ENCODE data around the gene ZSWIM3.
"Not testable (repeated sequence)": the region's sequence is repeated elsewhere in the genome, so short reads cannot be mapped to it uniquely, and the experiment has no call there.

The ZSWIM3 gene

GRCh38 chr20:45857114-45857881 is at the start of gene ZSWIM3, which contains the start of gene ACOT8:
Gene ZSWIM3 (plus strand): TSS chr20:45857614. CDS start chr20:45857826, 212 bp downstream.
Gene ACOT8 (minus strand): TSS chr20:45857392. CDS start chr20:45857315, 77 bp downstream.
- DNase-seq: peak; percentile 99

GRCh38 chr20:45810191-45810970 is 47.0 kb upstream of the ZSWIM3 start:
- DNase-seq: no peak

- DNase-seq: peak; percentile 95
Observed at GRCh38 chr20:45812157-45813005, 45.0 kb upstream of the ZSWIM3 start, which contains the start of gene UBE2C. Gene UBE2C (plus strand): TSS chr20:45812644. CDS start chr20:45812696, 52 bp downstream.

GRCh38 chr20:45813006-45813340 is 44.4 kb upstream of the ZSWIM3 start:
- DNase-seq: no peak

- DNase-seq: no peak
Observed at GRCh38 chr20:45813489-45813888, 43.9 kb upstream of the ZSWIM3 start.

- DNase-seq: no peak
Observed at GRCh38 chr20:45814314-45814713, 43.1 kb upstream of the ZSWIM3 start.

- DNase-seq: no peak
Observed at GRCh38 chr20:45816951-45817350, 40.5 kb upstream of the ZSWIM3 start.

GRCh38 chr20:45817376-45818194 is 39.8 kb upstream of the ZSWIM3 start:
- DNase-seq: no peak

GRCh38 chr20:45818239-45818638 is 39.2 kb upstream of the ZSWIM3 start:
- no peak for DNase-seq

- DNase-seq: no peak
Observed at GRCh38 chr20:45819466-45819865, 37.9 kb upstream of the ZSWIM3 start.

GRCh38 chr20:45821947-45822346 is 35.5 kb upstream of the ZSWIM3 start:
- DNase-seq: no peak

GRCh38 chr20:45822857-45823256 is 34.6 kb upstream of the ZSWIM3 start:
- peak; percentile 46 for DNase-seq

GRCh38 chr20:45823949-45824835 is 33.2 kb upstream of the ZSWIM3 start:
- peak; percentile 32 for DNase-seq

- DNase-seq: no peak
Observed at GRCh38 chr20:45826381-45827019, 30.9 kb upstream of the ZSWIM3 start.

GRCh38 chr20:45827030-45827652 is 30.3 kb upstream of the ZSWIM3 start, which contains the start of gene TNNC2:
Gene TNNC2 (minus strand): TSS chr20:45827312. CDS start chr20:45827248, 64 bp downstream.
- no peak for DNase-seq

GRCh38 chr20:45827712-45828111 is 29.7 kb upstream of the ZSWIM3 start:
- no peak for DNase-seq

GRCh38 chr20:45828589-45828988 is 28.8 kb upstream of the ZSWIM3 start:
- no peak for DNase-seq

GRCh38 chr20:45829673-45830106 is 27.7 kb upstream of the ZSWIM3 start:
- DNase-seq: not testable (repeated sequence)

- DNase-seq: no peak
Observed at GRCh38 chr20:45832619-45833018, 24.8 kb upstream of the ZSWIM3 start.
